CD14-positive monocyte (primary cell): ENCODE measurements around the gene SPRY1. TPM values are rescaled to one million over a fixed set of nuclear protein-coding genes. Genes with fewer than 3 reads are reported as not detected.

ENCODE experiments used
- DNase-seq, 3 donors: peaks; one replicate each; pipeline ENCODE4 v3.0.0-alpha.2; 2011 to 2022
- H2AFZ ChIP-seq: 2 replicates; pipeline ENCODE4 v1.6.0; 2012; ENCODE audit warnings: mild to moderate bottlenecking, low read depth, low read length, inconsistent platforms; ENCODE audit not compliant: insufficient read depth, poor library complexity, severe bottlenecking
- H3K27ac ChIP-seq, 2 donors: 1 replicate in 1 of 2; 2 replicates in 1 of 2; pipeline ENCODE4 v1.5.1; 2012 to 2013; ENCODE audit warnings: low read length in 2 of 2, control low read depth in 1 of 2, inconsistent platforms in 1 of 2, low read depth in 1 of 2, mild to moderate bottlenecking in 1 of 2
- H3K27me3 ChIP-seq, 2 donors: one replicate each; pipeline versions ENCODE4 v1.6.0 to v1.6.1; 2011 to 2013; ENCODE audit warnings: low read length in 2 of 2; ENCODE audit not compliant: control insufficient read depth in 2 of 2, insufficient read depth in 2 of 2
- H3K36me3 ChIP-seq, 2 donors: replicated peaks in 1 of 2; 1 replicate in 1 of 2; 2 replicates in 1 of 2; pipeline versions ENCODE4 v1.5.1 to v1.6.1; 2012 to 2013; ENCODE audit warnings: low read length in 2 of 2, control low read depth in 1 of 2, inconsistent platforms in 1 of 2, mild to moderate bottlenecking in 1 of 2; ENCODE audit not compliant: insufficient read depth in 2 of 2, control insufficient read depth in 1 of 2
- H3K4me1 ChIP-seq, 2 donors: 1 replicate in 1 of 2; 2 replicates in 1 of 2; pipeline versions ENCODE4 v1.5.1 to v1.6.1; 2012 to 2013; ENCODE audit warnings: low read length in 2 of 2, control low read depth in 1 of 2, inconsistent platforms in 1 of 2, mild to moderate bottlenecking in 1 of 2, moderate library complexity in 1 of 2; ENCODE audit not compliant: insufficient read depth in 2 of 2, control insufficient read depth in 1 of 2
- H3K4me2 ChIP-seq: replicated peaks from 2 replicates; pipeline ENCODE3; 2012; ENCODE audit warnings: low read length, moderate library complexity, mild to moderate bottlenecking; ENCODE audit not compliant: poor library complexity, severe bottlenecking; ENCODE audit errors: extremely low read depth
- H3K4me3 ChIP-seq, 3 experiments: fragments of 200-600 bp in 1 of 3; sonication (generic) in 1 of 3; replicated peaks in 1 of 3; 1 replicate in 2 of 3; 2 replicates in 1 of 3; pipeline ENCODE4 v1.5.1; 2011 to 2013; ENCODE audit warnings: low read length in 3 of 3, mild to moderate bottlenecking in 3 of 3, control low read depth in 2 of 3, low read depth in 2 of 3, inconsistent platforms in 1 of 3, moderate library complexity in 1 of 3
- H3K79me2 ChIP-seq: 2 replicates; pipeline ENCODE4 v1.6.0; 2012; ENCODE audit warnings: mild to moderate bottlenecking, control low read depth, inconsistent platforms, low read length, moderate library complexity; ENCODE audit not compliant: insufficient read depth
- H3K9ac ChIP-seq: 2 replicates; pipeline ENCODE4 v1.6.0; 2017; ENCODE audit warnings: low read length, mild to moderate bottlenecking; ENCODE audit not compliant: insufficient read depth, poor library complexity, severe bottlenecking
- H3K9me3 ChIP-seq, 2 donors: replicated peaks in 1 of 2; 1 replicate in 1 of 2; 2 replicates in 1 of 2; pipeline versions ENCODE4 v1.5.1 to v1.6.1; 2012 to 2013; ENCODE audit warnings: low read length in 2 of 2, control low read depth in 1 of 2; ENCODE audit not compliant: control insufficient read depth in 1 of 2, insufficient read depth in 1 of 2
- H4K20me1 ChIP-seq: 2 replicates; pipeline ENCODE4 v1.6.0; 2012; ENCODE audit warnings: mild to moderate bottlenecking, low read length, control low read depth, moderate library complexity; ENCODE audit not compliant: insufficient read depth
- H3K27ac Mint-ChIP-seq, 7 donors: one replicate each; pipeline ENCODE4 v1.8.0; 2020; ENCODE audit warnings: mild to moderate bottlenecking in 7 of 7, mixed read lengths in 7 of 7, moderate library complexity in 6 of 7, inconsistent platforms in 2 of 7
- H3K27me3 Mint-ChIP-seq, 3 donors: one replicate each; pipeline ENCODE4 v1.8.0; 2021 to 2022; ENCODE audit warnings: low read depth in 3 of 3, mild to moderate bottlenecking in 3 of 3, mixed read lengths in 3 of 3, moderate library complexity in 3 of 3, inconsistent platforms in 1 of 3
- H3K36me3 Mint-ChIP-seq, 2 donors: one replicate each; pipeline ENCODE4 v1.8.0; 2020; ENCODE audit warnings: mixed read lengths in 2 of 2, inconsistent platforms in 1 of 2, mild to moderate bottlenecking in 1 of 2
- H3K4me1 Mint-ChIP-seq: one replicate; pipeline ENCODE4 v1.8.0; 2020; ENCODE audit warnings: mild to moderate bottlenecking, mixed read lengths
- H3K4me3 Mint-ChIP-seq, 2 donors: one replicate each; pipeline ENCODE4 v1.8.0; 2020; ENCODE audit warnings: mild to moderate bottlenecking in 2 of 2, mixed read lengths in 2 of 2, moderate library complexity in 1 of 2
- H3K9me3 Mint-ChIP-seq, 7 donors: one replicate each; pipeline ENCODE4 v1.8.0; 2020 to 2022; ENCODE audit warnings: mixed read lengths in 7 of 7, mild to moderate bottlenecking in 6 of 7, moderate library complexity in 6 of 7, inconsistent platforms in 2 of 7
- CTCF ChIP-seq: fragments of 200-600 bp; IDR thresholded peaks from one replicate; pipeline ENCODE4 v1.8.0; 2022; ENCODE audit warnings: antibody characterized with exemption, mild to moderate bottlenecking
- WGBS: methylation state at CpG from one replicate; pipeline ENCODE4 v1.1.5; 2013; ENCODE audit warnings: missing lambda C conversion rate; ENCODE audit not compliant: insufficient coverage; 5-methylcytosine and 5-hydroxymethylcytosine counted together
- intact Hi-C, 2 donors: fragments of 100-400 bp; cut with micrococcal nuclease; formaldehyde crosslinking; loops; one replicate each; pipeline versions ENCODE4 v1.15.0 to v1.15.1; 2023
- polyA plus RNA-seq, 3 donors: library from polyadenylated mRNA; depleted of rRNA in 1 of 3; unstranded in 2 of 3; stranded (reverse) in 1 of 3; fragments of 300-500 nt in 2 of 3; fragments of >200 nt in 1 of 3; fragmentation: Illumina TruSeq in 2 of 3; gene quantifications; 1 replicate in 2 of 3; 2 replicates in 1 of 3; pipeline ENCODE4 v1.2.3, GENCODE V29; 2012 to 2021

The SPRY1 gene
- polyA plus RNA-seq, 3 donors = 1.1 to 3.7 (median 2.0) TPM

GRCh38 chr4:123397144-123398065 lies 810 bp downstream of the SPRY1 start:
- Histone ChIP-seq H2AFZ (peak overlapping the region; percentile 91), H3K4me2 (peak overlapping the region; percentile 87), H3K27me3 (peaks cover 14 to 38% of the 10 kb centered on the region in 2 donors), H3K27ac (no peak overlapping the region), H3K36me3 (no peaks in the 10 kb centered on the region), H3K9me3 (no peaks in the 10 kb centered on the region), H4K20me1 (no peaks in the 10 kb centered on the region), H3K9ac (peak overlapping the region; percentile 61), H3K4me3 (peak overlapping the region; percentile 48 to 78 (median 53)), H3K4me1 (peaks cover 33 to 41% of the 10 kb centered on the region in 2 donors), H3K79me2 (no peaks in the 10 kb centered on the region)
- H3K4me3 Mint-ChIP-seq = peak overlapping the region; percentile 91 to 97
- no peak for TF ChIP-seq CTCF
- peaks cover 0 to 17% (median 2%) of the 10 kb centered on the region in 7 donors for H3K9me3 Mint-ChIP-seq
- peaks cover 33% of the 10 kb centered on the region for H3K4me1 Mint-ChIP-seq
- WGBS = under 1% methylated on average over 83 of the region's 85 CpGs
- intact Hi-C loops = loop anchor here (5.0 to 10.0 kb wide), 4 partner anchors 47 to 265 kb away; no protein-coding TSS in a partner anchor
- H3K27me3 Mint-ChIP-seq = peaks cover 34 to 44% (median 35%) of the 10 kb centered on the region in 3 donors
- peaks cover 0 to 11% of the 10 kb centered on the region in 2 donors for H3K36me3 Mint-ChIP-seq
- peak in 1 of 3 donors; percentile 18 for DNase-seq
- peak overlapping the region in 6 of 7 donors; percentile 33 to 88 (median 78) for H3K27ac Mint-ChIP-seq

GRCh38 chr4:123398066-123398852 lies 1.7 kb downstream of the SPRY1 start:
- H3K4me1 ChIP-seq = peaks cover 33 to 41% of the 10 kb centered on the region in 2 donors
- peaks cover 0 to 15% of the 10 kb centered on the region in 2 donors for H3K36me3 Mint-ChIP-seq
- H3K27ac Mint-ChIP-seq = peak overlapping the region in 5 of 7 donors; percentile 55 to 84 (median 84)
- H3K4me2 ChIP-seq = peak overlapping the region; percentile 87
- peaks cover 14 to 38% of the 10 kb centered on the region in 2 donors for H3K27me3 ChIP-seq
- H3K79me2 ChIP-seq = no peaks in the 10 kb centered on the region
- no peaks in the 10 kb centered on the region for H3K36me3 ChIP-seq
- peak; percentile 53 to 68 (median 66) for DNase-seq
- intact Hi-C loops = loop anchor here (5.0 to 10.0 kb wide), 4 partner anchors 47 to 264 kb away; no protein-coding TSS in a partner anchor
- peak overlapping the region; percentile 91 for H2AFZ ChIP-seq
- WGBS = under 1% methylated on average over 78 of the region's 94 CpGs
- H3K4me3 ChIP-seq = peak overlapping the region; percentile 53 to 78 (median 53)
- peaks cover 33% of the 10 kb centered on the region for H3K4me1 Mint-ChIP-seq
- H3K4me3 Mint-ChIP-seq = peak overlapping the region; percentile 93 to 97
- H3K9ac ChIP-seq = peak overlapping the region; percentile 61
- no peak overlapping the region for H3K27ac ChIP-seq
- H3K9me3 ChIP-seq = no peaks in the 10 kb centered on the region
- H3K9me3 Mint-ChIP-seq = peaks cover 0 to 17% (median 2%) of the 10 kb centered on the region in 7 donors
- no peaks in the 10 kb centered on the region for H4K20me1 ChIP-seq
- peak; percentile 80 for TF ChIP-seq CTCF
- H3K27me3 Mint-ChIP-seq = peaks cover 34 to 44% (median 35%) of the 10 kb centered on the region in 3 donors
